NT2/D1 (cell line): ENCODE measurements around the gene CREB5.

Experiments
- SUZ12 ChIP-seq: IDR thresholded peaks from 2 replicates; pipeline ENCODE4 v1.6.1; 2011; ENCODE audit not compliant: insufficient read length, insufficient read depth; ENCODE audit errors: extremely low read depth
- YY1 ChIP-seq: IDR thresholded peaks from 2 replicates; pipeline ENCODE4 v1.6.1; 2011; ENCODE audit not compliant: insufficient read length, insufficient read depth
- ZNF274 ChIP-seq: IDR thresholded peaks from 2 replicates; pipeline ENCODE4 v1.6.1; 2011; ENCODE audit warnings: mild to moderate bottlenecking, low read depth, low read length

DNA sequence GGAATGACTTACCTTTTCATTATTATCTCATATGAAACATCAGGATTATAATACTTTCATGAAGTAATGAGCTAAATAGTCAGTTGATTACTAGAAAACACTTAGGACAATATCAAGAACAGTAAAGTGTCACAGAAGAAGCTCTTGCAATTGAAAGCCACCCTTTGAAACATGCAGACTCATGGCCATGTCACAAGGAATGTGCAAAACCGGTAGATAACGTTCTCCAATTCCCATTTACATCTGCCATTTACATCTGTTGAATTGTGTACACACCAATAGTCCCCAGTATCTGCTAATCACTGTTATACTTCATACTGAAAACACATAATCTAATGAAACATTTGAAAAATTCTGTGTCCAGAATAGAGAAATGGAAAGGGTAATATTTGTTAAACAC lies 237.5 kb downstream of the CREB5 start:
- TF ChIP-seq ZNF274 (no peak), YY1 (no peak), SUZ12 (no peak)
